HCT116 (cell line): ENCODE results near the gene PTPRR. TPM values are rescaled to one million over a fixed set of nuclear protein-coding genes. Genes with fewer than 3 reads are reported as not detected.

Experiments
- ATAC-seq: fragments of 200-7000 bp; cut with Tn5 transposase; 2 replicates; pipeline ENCODE4 v1.9.1; 2020; ENCODE audit warnings: mild to moderate bottlenecking, moderate library complexity
- BruUV-seq: library from RNA; stranded (reverse); fragments of 400-500 nt; replicated peaks from 2 replicates; lab custom pipeline; 2021; lab: Mats Ljungman, UMichigan
- CTCF ChIA-PET: fragments of 300-600 bp; sonication (Branson Sonifier 250); formaldehyde crosslinking; loops from one replicate; lab custom pipeline; 2021; ENCODE audit warnings: antibody characterized with exemption; lab: Charles Lee
- POLR2A ChIA-PET: fragments of 300-600, 350-600 bp; sonication (Branson Sonifier 250); formaldehyde crosslinking; loops from one replicate; lab custom pipeline; 2021; ENCODE audit warnings: antibody characterized with exemption; lab: Charles Lee
- RAD21 ChIA-PET, 2 experiments: fragments of 300-600 bp; sonication (Branson Sonifier 250); formaldehyde crosslinking; loops; one replicate each; lab custom pipeline; 2023; ENCODE audit warnings: low total read pairs in 2 of 2; ENCODE audit not compliant: uncharacterized antibody in 2 of 2, unreplicated experiment in 2 of 2, low non-redundant PET in 1 of 2; lab: Charles Lee
- DNase-seq: peaks from one replicate; pipeline ENCODE4 v3.0.0-alpha.2; 2010; ENCODE audit warnings: low read depth, low spot score
- H2AFZ ChIP-seq: fragments of 200-600 bp; shearing (Covaris generic), sonication (generic); 2 replicates; pipeline ENCODE4 v1.6.1; 2017; ENCODE audit warnings: low read depth, mixed run types, mixed read lengths, antibody characterized with exemption, low read length; ENCODE audit not compliant: poor library complexity, severe bottlenecking
- H3K27ac ChIP-seq: 2 replicates; pipeline ENCODE4 v1.5.1; 2012; ENCODE audit warnings: low read depth, low read length
- H3K27me3 ChIP-seq: fragments of 200-600 bp; sonication (generic); 2 replicates; pipeline ENCODE4 v1.6.1; 2016; ENCODE audit warnings: mixed run types, low read length, mixed read lengths; ENCODE audit not compliant: insufficient read depth
- H3K36me3 ChIP-seq, 2 experiments: fragments of 200-500 bp in 1 of 2; fragments of 200-600 bp in 1 of 2; sonication (Bioruptor generic) in 1 of 2; sonication (generic) in 1 of 2; 2 replicates each; pipeline versions ENCODE4 v1.5.1 to v1.6.1; 2014 to 2016; ENCODE audit warnings: low read length in 2 of 2, inconsistent platforms in 1 of 2, mixed read lengths in 1 of 2, mixed run types in 1 of 2; ENCODE audit not compliant: insufficient read depth in 2 of 2, control insufficient read depth in 1 of 2
- H3K4me1 ChIP-seq, 2 experiments: fragments of 200-600 bp in 1 of 2; sonication (generic) in 1 of 2; 2 replicates each; pipeline versions ENCODE4 v1.5.1 to v1.6.1; 2012 to 2017; ENCODE audit warnings: low read length in 2 of 2, inconsistent platforms in 1 of 2, mild to moderate bottlenecking in 1 of 2, mixed read lengths in 1 of 2, mixed run types in 1 of 2, moderate library complexity in 1 of 2; ENCODE audit not compliant: insufficient read depth in 2 of 2, control insufficient read depth in 1 of 2
- H3K4me2 ChIP-seq: fragments of 200-600 bp; sonication (generic); 2 replicates; pipeline ENCODE4 v1.6.1; 2017; ENCODE audit warnings: mixed run types, low read length, mixed read lengths
- H3K4me3 ChIP-seq, 2 experiments: fragments of 200-600 bp in 1 of 2; sonication (generic) in 1 of 2; replicated peaks in 1 of 2; 2 replicates each; pipeline ENCODE4 v1.5.1; 2011 to 2016; ENCODE audit warnings: low read length in 2 of 2, control low read depth in 1 of 2, low read depth in 1 of 2, mild to moderate bottlenecking in 1 of 2, mixed read lengths in 1 of 2, mixed run types in 1 of 2
- H3K79me2 ChIP-seq: fragments of 200-600 bp; sonication (generic); 2 replicates; pipeline ENCODE4 v1.6.1; 2017; ENCODE audit warnings: mild to moderate bottlenecking, mixed run types, low read length, moderate library complexity, mixed read lengths; ENCODE audit not compliant: insufficient read depth
- H3K9ac ChIP-seq: fragments of 200-600 bp; sonication (generic); 2 replicates; pipeline ENCODE4 v1.6.1; 2016; ENCODE audit warnings: low read length, mixed read lengths
- H3K9me2 ChIP-seq: fragments of 200-600 bp; sonication (generic), shearing (Covaris generic); 2 replicates; pipeline ENCODE4 v1.6.1; 2017; ENCODE audit warnings: mixed run types, mild to moderate bottlenecking, moderate library complexity; ENCODE audit not compliant: insufficient read depth
- H3K9me3 ChIP-seq, 2 experiments: fragments of 200-500 bp in 1 of 2; fragments of 200-600 bp in 1 of 2; sonication (Bioruptor generic) in 1 of 2; sonication (generic) in 1 of 2; 2 replicates each; pipeline ENCODE4 v1.6.1; 2014 to 2017; ENCODE audit warnings: low read length in 2 of 2, mixed read lengths in 2 of 2, inconsistent platforms in 1 of 2, low read depth in 1 of 2, mild to moderate bottlenecking in 1 of 2, mixed run types in 1 of 2, moderate library complexity in 1 of 2; ENCODE audit not compliant: control insufficient read depth in 1 of 2, insufficient read depth in 1 of 2
- H4K20me1 ChIP-seq: fragments of 200-600 bp; sonication (generic), shearing (Covaris generic); 2 replicates; pipeline ENCODE4 v1.6.1; 2017; ENCODE audit warnings: mixed run types, mild to moderate bottlenecking, moderate library complexity; ENCODE audit not compliant: insufficient read depth
- CBX3 ChIP-seq: IDR thresholded peaks from 2 replicates; pipeline ENCODE4 v1.6.1; 2012; ENCODE audit warnings: low read depth
- CEBPB ChIP-seq: IDR thresholded peaks from 2 replicates; pipeline ENCODE4 v1.6.1; 2012; ENCODE audit warnings: low read depth
- CTCF ChIP-seq, 3 experiments: fragments of 200-600 bp in 1 of 3; sonication (generic) in 1 of 3; IDR thresholded peaks in 2 of 3; conservative IDR thresholded peaks in 1 of 3; 2 replicates each; pipeline ENCODE4 v1.5.1; 2012 to 2017; ENCODE audit warnings: low read depth in 2 of 3, low read length in 2 of 3, antibody characterized with exemption in 1 of 3, borderline replicate concordance in 1 of 3, control low read depth in 1 of 3, mild to moderate bottlenecking in 1 of 3, mixed read lengths in 1 of 3, mixed run types in 1 of 3, moderate library complexity in 1 of 3; ENCODE audit not compliant: insufficient read depth in 1 of 3
- EGR1 ChIP-seq: IDR thresholded peaks from 2 replicates; pipeline ENCODE4 v1.6.1; 2012; ENCODE audit warnings: low read depth
- ELF1 ChIP-seq: IDR thresholded peaks from 2 replicates; pipeline ENCODE4 v1.6.1; 2012; ENCODE audit warnings: low read depth, borderline replicate concordance
- EZH2 ChIP-seq: fragments of 200-600 bp; sonication (generic); IDR thresholded peaks from 2 replicates; pipeline ENCODE4 v1.6.1; 2017; ENCODE audit warnings: antibody characterized with exemption, mixed run types
- FOSL1 ChIP-seq: IDR thresholded peaks from 2 replicates; pipeline ENCODE4 v1.6.1; 2012; ENCODE audit warnings: low read depth
- JUND ChIP-seq: IDR thresholded peaks from 2 replicates; pipeline ENCODE4 v1.6.1; 2012
- POLR2A ChIP-seq: IDR thresholded peaks from 2 replicates; pipeline ENCODE4 v1.7.0; 2011; ENCODE audit warnings: borderline replicate concordance; ENCODE audit not compliant: insufficient read depth, insufficient read length; ENCODE audit errors: extremely low read depth
- POLR2AphosphoS5 ChIP-seq: IDR thresholded peaks from 2 replicates; pipeline ENCODE4 v1.6.1; 2011; ENCODE audit warnings: mild to moderate bottlenecking, low read depth, low read length, moderate library complexity
- RAD21 ChIP-seq: IDR thresholded peaks from 2 replicates; pipeline ENCODE4 v1.6.1; 2012; ENCODE audit warnings: low read depth, mild to moderate bottlenecking
- REST ChIP-seq: IDR thresholded peaks from 2 replicates; pipeline ENCODE4 v1.6.1; 2012; ENCODE audit warnings: low read depth
- SIN3A ChIP-seq: IDR thresholded peaks from 2 replicates; pipeline ENCODE4 v1.6.1; 2012; ENCODE audit warnings: low read depth
- SP1 ChIP-seq: IDR thresholded peaks from 2 replicates; pipeline ENCODE4 v1.6.1; 2012; ENCODE audit warnings: low read depth
- TCF7L2 ChIP-seq: IDR thresholded peaks from 2 replicates; pipeline ENCODE4 v1.7.0; 2011; ENCODE audit warnings: borderline replicate concordance, inconsistent platforms; ENCODE audit not compliant: insufficient read depth, insufficient read length; ENCODE audit errors: extremely low read depth
- YY1 ChIP-seq: IDR thresholded peaks from 2 replicates; pipeline ENCODE4 v1.6.1; 2011; ENCODE audit warnings: low read length, low read depth, moderate library complexity, mild to moderate bottlenecking; ENCODE audit not compliant: insufficient replicate concordance; ENCODE audit errors: extremely low read depth
- ZBTB33 ChIP-seq: IDR thresholded peaks from 2 replicates; pipeline ENCODE4 v1.6.1; 2011; ENCODE audit warnings: mild to moderate bottlenecking, low read length, moderate library complexity; ENCODE audit not compliant: insufficient replicate concordance; ENCODE audit errors: extremely low read depth
- ZFX ChIP-seq: fragments of 450-650 bp; IDR thresholded peaks from 2 replicates; pipeline ENCODE4 v1.6.1; 2017
- ZNF274 ChIP-seq: fragments of 200-500 bp; sonication (Bioruptor generic); IDR thresholded peaks from 2 replicates; pipeline ENCODE4 v1.6.1; 2014; ENCODE audit warnings: mild to moderate bottlenecking, low read depth, low read length, inconsistent platforms
- intact Hi-C: fragments of 100-400 bp; cut with micrococcal nuclease; formaldehyde crosslinking; loops from 2 replicates; pipeline ENCODE4 v1.10.0; 2022
- total RNA-seq: library from RNA; stranded (reverse); gene quantifications from one replicate; pipeline ENCODE4 v1.2.1, GENCODE V29; 2021; ENCODE audit not compliant: unreplicated experiment

PTPRR gene
- total RNA-seq, 1 experiment from 2014 or later = 0.27 TPM

GRCh38 chr12:70749931-70750330 lies 170.6 kb downstream of the PTPRR start:
- intact Hi-C loops = no loop called here
- Histone ChIP-seq H3K9me3 (no peaks in the 10 kb centered on the region), H3K4me1 (peaks cover 0 to 8% of the 10 kb centered on the region in 2 experiments; a peak in 1 of 4 replicates), H4K20me1 (no peaks in the 10 kb centered on the region), H2AFZ (no peak overlapping the region), H3K36me3 (no peaks in the 10 kb centered on the region), H3K27ac (no peak overlapping the region), H3K9me2 (no peaks in the 10 kb centered on the region), H3K4me2 (no peak overlapping the region), H3K27me3 (no peaks in the 10 kb centered on the region), H3K79me2 (no peaks in the 10 kb centered on the region), H3K4me3 (no peak overlapping the region), H3K9ac (no peak overlapping the region)
- DNase-seq (no peak), ATAC-seq (no peak)
- TF ChIP-seq CBX3 (no peak), POLR2AphosphoS5 (no peak), CEBPB (no peak), FOSL1 (no peak), ZNF274 (no peak), EGR1 (no peak), JUND (no peak), SIN3A (no peak), SP1 (no peak), CTCF (IDR thresholded peaks at IDR 0.05 in 2 of 3, conservative IDR thresholded peaks at IDR 0.05 in 1 of 3; ENCODE audit: borderline replicate concordance in 1 of 3, insufficient read depth in 1 of 3, low read depth in 2 of 3, low read length in 2 of 3) (no peak), POLR2A (no peak), YY1 (no peak), REST (no peak), TCF7L2 (no peak), ELF1 (no peak), ZBTB33 (no peak), RAD21 (no peak), EZH2 (no peak), ZFX (no peak)
- RAD21 ChIA-PET = no interaction called here
- BruUV-seq = no TSS peak
- CTCF ChIA-PET = no interaction called here
- POLR2A ChIA-PET = no interaction called here
